ENCODE measurements around the gene SNX32. TPM values are rescaled to one million over a fixed set of nuclear protein-coding genes. Genes with fewer than 3 reads are reported as not detected.

The SNX32 gene
- polyA plus RNA-seq, 1 donor (not counting 4 experiments of a cell fraction or from before 2014, with no cell fraction given): 0.12 TPM

DNA sequence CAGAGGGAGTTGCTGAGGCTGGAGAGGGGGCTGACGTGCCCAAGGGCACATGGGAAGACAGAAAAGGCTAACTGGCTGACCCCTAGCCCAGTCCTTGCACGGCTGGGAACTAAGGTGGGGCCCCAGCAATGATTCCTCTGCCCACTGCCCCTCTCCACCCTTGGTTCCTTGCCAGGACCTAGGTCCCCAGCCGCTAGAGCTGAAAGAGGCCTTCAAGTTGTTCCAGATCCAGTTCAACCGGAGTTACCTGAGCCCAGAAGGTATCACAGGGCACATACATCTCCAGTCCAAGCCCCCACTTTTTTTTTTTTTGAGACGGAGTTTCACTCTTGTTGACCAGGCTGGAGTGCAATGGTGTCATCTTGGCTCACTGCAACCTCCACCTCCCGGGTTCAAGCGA is 46.3 kb downstream of the SNX32 start:
- no peaks in the 10 kb centered on the region for H3K4me1 ChIP-seq (ENCODE audit: control insufficient read depth, extremely low read depth, insufficient read depth, low read length)
- dilution Hi-C loops (cut with MboI; ENCODE audit: extremely low pct_ligation_motif_present, low sequenced_read_pairs): no loop called here
- H3K36me3 ChIP-seq (ENCODE audit: control insufficient read depth in 2 of 2, extremely low read depth in 1 of 2, insufficient read depth in 2 of 2, low read length in 2 of 2): peaks cover 17 to 29% of the 10 kb centered on the region in 2 experiments
- no peak overlapping the region for H3K4me3 ChIP-seq (ENCODE audit: control insufficient read depth in 2 of 3, extremely low read depth in 1 of 3, insufficient read depth in 2 of 3, low read depth in 1 of 3, low read length in 3 of 3)
- H3K27me3 ChIP-seq (ENCODE audit: control insufficient read depth, extremely low read depth, insufficient read depth, low read length): no peaks in the 10 kb centered on the region
- no peak for FAIRE-seq
- no peaks in the 10 kb centered on the region for H3K9me1 ChIP-seq (ENCODE audit: control insufficient read depth, extremely low read depth, insufficient read depth, low read length)
- no peak overlapping the region for H2AFZ ChIP-seq (ENCODE audit: control insufficient read depth, low read length)
- no peak for DNase-seq (ENCODE audit: low read depth, low spot score)
- no peak overlapping the region for H3K27ac ChIP-seq (ENCODE audit: control insufficient read depth, insufficient read depth, low read length)
- H4K20me1 ChIP-seq (ENCODE audit: control insufficient read depth, extremely low read depth, insufficient read depth, low read length): no peaks in the 10 kb centered on the region
- no peak overlapping the region for H3K4me2 ChIP-seq (ENCODE audit: control insufficient read depth, extremely low read depth, insufficient read depth, low read depth, low read length)
- H3K79me2 ChIP-seq (ENCODE audit: control insufficient read depth, insufficient read depth, low read length): no peaks in the 10 kb centered on the region
- TF ChIP-seq EZH2 (IDR thresholded peaks at IDR 0.05; ENCODE audit: low read length): no peak
- TF ChIP-seq, protein P1, sequence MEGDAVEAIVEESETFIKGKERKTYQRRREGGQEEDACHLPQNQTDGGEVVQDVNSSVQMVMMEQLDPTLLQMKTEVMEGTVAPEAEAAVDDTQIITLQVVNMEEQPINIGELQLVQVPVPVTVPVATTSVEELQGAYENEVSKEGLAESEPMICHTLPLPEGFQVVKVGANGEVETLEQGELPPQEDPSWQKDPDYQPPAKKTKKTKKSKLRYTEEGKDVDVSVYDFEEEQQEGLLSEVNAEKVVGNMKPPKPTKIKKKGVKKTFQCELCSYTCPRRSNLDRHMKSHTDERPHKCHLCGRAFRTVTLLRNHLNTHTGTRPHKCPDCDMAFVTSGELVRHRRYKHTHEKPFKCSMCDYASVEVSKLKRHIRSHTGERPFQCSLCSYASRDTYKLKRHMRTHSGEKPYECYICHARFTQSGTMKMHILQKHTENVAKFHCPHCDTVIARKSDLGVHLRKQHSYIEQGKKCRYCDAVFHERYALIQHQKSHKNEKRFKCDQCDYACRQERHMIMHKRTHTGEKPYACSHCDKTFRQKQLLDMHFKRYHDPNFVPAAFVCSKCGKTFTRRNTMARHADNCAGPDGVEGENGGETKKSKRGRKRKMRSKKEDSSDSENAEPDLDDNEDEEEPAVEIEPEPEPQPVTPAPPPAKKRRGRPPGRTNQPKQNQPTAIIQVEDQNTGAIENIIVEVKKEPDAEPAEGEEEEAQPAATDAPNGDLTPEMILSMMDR (optimal IDR thresholded peaks at IDR 0.05 in 1 of 3, IDR thresholded peaks at IDR 0.05 in 1 of 3, conservative IDR thresholded peaks at IDR 0.05 in 1 of 3; ENCODE audit: extremely low read depth in 1 of 3, insufficient read depth in 2 of 3, low read length in 3 of 3): no peak
- no peak overlapping the region for H3K9ac ChIP-seq (ENCODE audit: control insufficient read depth, extremely low read depth, insufficient read depth, low read length)
- H3K9me3 ChIP-seq (ENCODE audit: control insufficient read depth, low read depth, low read length): no peaks in the 10 kb centered on the region

DNA sequence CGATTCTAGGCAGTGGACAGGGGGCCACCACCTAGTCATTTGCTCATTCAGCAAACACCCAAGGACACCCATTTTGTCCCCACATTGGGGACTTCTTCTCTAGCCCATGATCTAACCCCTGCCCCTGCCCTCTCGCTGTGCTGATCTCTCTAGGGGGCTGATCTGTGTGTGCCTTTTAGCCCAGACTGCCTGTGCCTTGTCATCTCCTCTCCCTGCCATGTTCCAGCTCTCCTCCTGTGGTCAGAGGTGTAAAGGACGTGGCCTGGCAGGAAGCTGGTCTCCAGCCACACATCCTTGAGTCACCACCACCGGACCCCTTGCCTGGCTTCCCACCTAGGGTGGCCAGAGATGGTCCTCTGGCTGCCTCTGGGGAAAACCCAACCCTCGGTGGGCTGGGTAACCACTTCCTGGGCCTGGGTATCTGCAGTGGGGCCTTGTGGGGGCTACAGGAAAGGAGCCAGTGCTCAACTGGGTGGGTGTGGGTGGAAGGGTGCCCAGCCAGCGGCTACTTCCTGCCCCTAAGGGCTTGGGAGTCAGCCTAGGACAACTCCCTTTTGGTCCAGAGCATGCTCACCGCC is 47.2 kb downstream of the SNX32 start:
- TF ChIP-seq, protein P1 (optimal IDR thresholded peaks at IDR 0.05 in 1 of 3, IDR thresholded peaks at IDR 0.05 in 1 of 3, conservative IDR thresholded peaks at IDR 0.05 in 1 of 3; ENCODE audit: extremely low read depth in 1 of 3, insufficient read depth in 2 of 3, low read length in 3 of 3): no peak
- TF ChIP-seq EZH2 (IDR thresholded peaks at IDR 0.05; ENCODE audit: low read length): no peak

More for the DNA sequence above, 47.2 kb downstream of the SNX32 start:
- DNase-seq (ENCODE audit: low read depth, low spot score): no peak
- dilution Hi-C loops (cut with MboI; ENCODE audit: extremely low pct_ligation_motif_present, low sequenced_read_pairs): no loop called here
- FAIRE-seq: no peak
- no peak overlapping the region for H3K9ac ChIP-seq (ENCODE audit: control insufficient read depth, extremely low read depth, insufficient read depth, low read length)
- H3K4me3 ChIP-seq (ENCODE audit: control insufficient read depth in 2 of 3, extremely low read depth in 1 of 3, insufficient read depth in 2 of 3, low read depth in 1 of 3, low read length in 3 of 3): no peak overlapping the region
- H4K20me1 ChIP-seq (ENCODE audit: control insufficient read depth, extremely low read depth, insufficient read depth, low read length): no peaks in the 10 kb centered on the region
- H3K79me2 ChIP-seq (ENCODE audit: control insufficient read depth, insufficient read depth, low read length): no peaks in the 10 kb centered on the region
- no peaks in the 10 kb centered on the region for H3K4me1 ChIP-seq (ENCODE audit: control insufficient read depth, extremely low read depth, insufficient read depth, low read length)
- peaks cover 24 to 38% of the 10 kb centered on the region in 2 experiments for H3K36me3 ChIP-seq (ENCODE audit: control insufficient read depth in 2 of 2, extremely low read depth in 1 of 2, insufficient read depth in 2 of 2, low read length in 2 of 2)
- no peaks in the 10 kb centered on the region for H3K27me3 ChIP-seq (ENCODE audit: control insufficient read depth, extremely low read depth, insufficient read depth, low read length)
- no peaks in the 10 kb centered on the region for H3K9me3 ChIP-seq (ENCODE audit: control insufficient read depth, low read depth, low read length)
- H3K27ac ChIP-seq (ENCODE audit: control insufficient read depth, insufficient read depth, low read length): no peak overlapping the region
- no peaks in the 10 kb centered on the region for H3K9me1 ChIP-seq (ENCODE audit: control insufficient read depth, extremely low read depth, insufficient read depth, low read length)
- no peak overlapping the region for H2AFZ ChIP-seq (ENCODE audit: control insufficient read depth, low read length)
- H3K4me2 ChIP-seq (ENCODE audit: control insufficient read depth, extremely low read depth, insufficient read depth, low read depth, low read length): no peak overlapping the region

All from keratinocyte (primary cell).